ENCODE measurements around the gene DSCAML1.
A peak's percentile ranks its signal among the peaks of the same experiment; 100 is the strongest.
"Not testable (repeated sequence)": the region's sequence is repeated elsewhere in the genome, so short reads cannot be mapped to it uniquely, and the experiment has no call there.

The DSCAML1 gene

GRCh38 chr11:117410861-117411710 is 385.9 kb downstream of the DSCAML1 start:
- no peak overlapping the region for H3K4me3 ChIP-seq
- no peak overlapping the region for H3K4me2 ChIP-seq
- H3K27ac ChIP-seq = no peak overlapping the region
- H3K27me3 ChIP-seq = no peaks in the 10 kb centered on the region
- H3K9ac ChIP-seq = no peak overlapping the region
- no peaks in the 10 kb centered on the region; a peak in 1 of 22 replicates for H4K20me1 ChIP-seq
- TF ChIP-seq Cebpa-rat (IDR thresholded peaks at IDR 0.05) = no peak
- H3K9me3 ChIP-seq (replicated peaks in 1 of 11) = peaks cover 9 to 13% (median 10%) of the 10 kb centered on the region in 11 experiments
- peaks cover 0 to 15% (median 6%) of the 10 kb centered on the region in 10 experiments; a peak in 8 of 20 replicates for H3K4me1 ChIP-seq
- H3K36me3 ChIP-seq = peaks cover 25 to 65% (median 38%) of the 10 kb centered on the region in 11 experiments

DNA sequence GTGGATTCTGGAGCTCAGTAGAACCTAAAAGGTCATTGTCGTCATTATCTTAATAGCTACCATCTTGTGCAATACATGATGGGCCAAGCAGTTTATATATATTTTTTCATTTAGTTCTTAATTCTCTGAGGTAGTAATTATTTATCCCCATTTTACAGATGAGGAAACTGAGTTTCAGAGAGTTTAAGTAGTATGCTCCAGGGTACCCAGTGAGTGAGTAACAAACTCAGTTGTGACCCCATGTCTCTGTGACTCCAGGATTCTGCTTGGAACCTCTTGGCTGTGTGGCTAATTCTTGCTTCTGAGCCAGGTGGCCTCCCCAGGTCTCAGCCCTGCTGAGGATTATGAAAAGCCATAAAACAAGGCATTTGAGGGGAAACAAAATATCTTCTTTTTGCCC is 386.8 kb downstream of the DSCAML1 start:
- Histone ChIP-seq H3K27me3 (no peaks in the 10 kb centered on the region), H3K9me3 (replicated peaks in 1 of 11) (peaks cover 18 to 22% (median 19%) of the 10 kb centered on the region in 11 experiments), H3K9ac (no peak overlapping the region), H4K20me1 (no peaks in the 10 kb centered on the region; a peak in 1 of 22 replicates), H3K4me3 (no peak overlapping the region), H3K4me2 (no peak overlapping the region), H3K36me3 (peaks cover 34 to 73% (median 46%) of the 10 kb centered on the region in 11 experiments), H3K27ac (no peak overlapping the region), H3K4me1 (peaks cover 0 to 15% (median 6%) of the 10 kb centered on the region in 10 experiments; a peak in 8 of 20 replicates)
- no peak for TF ChIP-seq Cebpa-rat (IDR thresholded peaks at IDR 0.05)

DNA sequence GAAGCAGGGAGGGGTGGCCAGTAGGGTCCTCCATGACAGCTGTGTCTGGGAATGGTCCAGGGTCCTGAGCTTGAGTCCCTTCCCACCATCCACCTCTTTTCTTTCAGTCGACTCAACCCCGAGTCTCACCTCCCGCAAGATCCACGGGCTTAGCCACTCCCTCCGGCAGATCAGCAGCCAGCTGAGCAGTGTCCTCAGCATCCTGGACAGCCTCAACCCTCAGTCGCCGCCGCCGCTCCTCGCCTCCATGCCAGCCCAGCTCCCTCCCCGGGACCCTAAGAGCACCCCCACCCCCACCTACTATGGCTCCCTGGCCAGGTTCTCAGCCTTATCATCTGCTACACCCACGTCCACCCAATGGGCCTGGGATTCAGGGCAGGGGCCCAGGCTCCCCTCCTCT is 387.5 kb downstream of the DSCAML1 start:
- peaks cover 25 to 29% (median 26%) of the 10 kb centered on the region in 11 experiments for H3K9me3 ChIP-seq (replicated peaks in 1 of 11)
- no peak overlapping the region for H3K4me3 ChIP-seq
- H3K4me1 ChIP-seq = peaks cover 0 to 15% (median 6%) of the 10 kb centered on the region in 10 experiments; a peak in 8 of 20 replicates
- no peak overlapping the region for H3K27ac ChIP-seq
- no peaks in the 10 kb centered on the region for H3K27me3 ChIP-seq
- H3K4me2 ChIP-seq = peak overlapping the region in 2 of 11 experiments; percentile 14 to 48; a peak in 3 of 22 replicates
- H4K20me1 ChIP-seq = no peaks in the 10 kb centered on the region; a peak in 1 of 22 replicates
- H3K9ac ChIP-seq = no peak overlapping the region
- TF ChIP-seq Cebpa-rat (IDR thresholded peaks at IDR 0.05) = no peak
- peaks cover 41 to 80% (median 53%) of the 10 kb centered on the region in 11 experiments for H3K36me3 ChIP-seq

DNA sequence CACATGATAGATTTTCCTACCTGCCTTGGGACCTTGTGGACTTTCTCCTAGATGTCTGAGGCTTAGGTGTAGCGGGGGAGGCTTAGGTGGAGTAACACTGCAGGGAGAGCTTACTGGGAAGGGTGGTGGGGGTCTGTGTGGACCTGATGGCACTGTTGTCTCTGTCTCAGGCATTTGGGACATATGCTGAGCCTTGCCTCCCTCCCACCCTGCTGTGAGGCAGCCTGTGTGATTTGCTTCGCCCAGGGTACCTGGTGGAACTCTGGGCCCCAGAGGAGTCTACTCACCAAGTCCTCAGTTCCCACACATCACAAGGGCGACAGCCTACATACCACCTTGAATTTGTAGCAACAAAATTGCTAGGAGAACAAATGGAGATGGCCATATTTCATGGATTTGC is 388.7 kb downstream of the DSCAML1 start:
- Histone ChIP-seq H3K27me3 (no peaks in the 10 kb centered on the region), H3K9ac (no peak overlapping the region), H3K27ac (no peak overlapping the region), H3K36me3 (peaks cover 44 to 86% (median 59%) of the 10 kb centered on the region in 11 experiments), H3K4me2 (no peak overlapping the region), H3K9me3 (replicated peaks in 1 of 11) (peaks cover 29 to 35% (median 33%) of the 10 kb centered on the region in 11 experiments), H4K20me1 (no peaks in the 10 kb centered on the region), H3K4me1 (peaks cover 0 to 15% (median 6%) of the 10 kb centered on the region in 10 experiments; a peak in 8 of 20 replicates), H3K4me3 (no peak overlapping the region)
- TF ChIP-seq Cebpa-rat (IDR thresholded peaks at IDR 0.05) = no peak

DNA sequence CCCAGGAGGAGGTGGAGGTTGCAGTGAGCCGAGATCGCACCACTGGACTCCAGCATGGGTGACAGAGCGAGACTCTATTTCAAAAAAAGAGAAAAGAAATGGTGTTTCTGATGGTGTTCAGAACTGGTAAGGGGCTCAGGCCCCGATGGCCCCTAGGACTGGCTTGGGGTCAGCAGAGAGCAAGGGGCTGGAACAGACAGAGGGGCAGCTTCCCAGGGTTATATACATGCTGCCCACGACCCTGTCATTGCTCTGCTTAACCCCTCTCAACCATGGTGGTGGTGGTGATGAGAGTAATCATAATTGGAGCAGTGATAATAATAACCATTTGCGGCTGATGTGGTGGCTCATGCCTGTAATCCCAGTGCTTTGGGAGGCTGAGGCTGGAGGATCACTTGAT is 390.0 kb downstream of the DSCAML1 start:
- Histone ChIP-seq H3K9ac (no peak overlapping the region), H3K9me3 (replicated peaks in 1 of 11) (peaks cover 29 to 41% (median 33%) of the 10 kb centered on the region in 11 experiments), H3K4me3 (no peak overlapping the region), H3K36me3 (peaks cover 44 to 89% (median 65%) of the 10 kb centered on the region in 11 experiments), H3K27ac (no peak overlapping the region), H4K20me1 (no peaks in the 10 kb centered on the region), H3K27me3 (no peaks in the 10 kb centered on the region), H3K4me2 (no peak overlapping the region), H3K4me1 (peaks cover 0 to 9% (median 2%) of the 10 kb centered on the region in 10 experiments; a peak in 8 of 20 replicates)
- TF ChIP-seq Cebpa-rat (IDR thresholded peaks at IDR 0.05) = no peak

DNA sequence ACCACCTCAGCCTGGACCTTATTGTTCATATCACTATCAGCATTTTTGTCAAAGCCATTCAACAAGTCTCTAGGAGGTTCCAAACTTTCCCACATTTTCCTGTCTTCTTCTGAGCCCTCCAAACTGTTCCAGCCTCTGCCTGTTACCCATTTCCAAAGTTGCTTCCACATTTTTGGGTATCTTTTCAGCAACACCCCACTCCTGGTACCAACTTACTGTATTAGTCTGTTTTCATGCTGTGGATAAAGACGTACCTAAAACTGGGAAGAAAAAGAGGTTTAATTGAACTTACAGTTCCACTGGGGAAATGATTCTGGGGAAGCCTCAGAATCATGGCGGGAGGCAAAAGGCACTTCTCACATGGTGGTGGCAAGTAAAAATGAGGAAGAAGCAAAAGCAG is 391.1 kb downstream of the DSCAML1 start:
- H3K4me3 ChIP-seq, H3K4me1 ChIP-seq, H3K9ac ChIP-seq, H3K27ac ChIP-seq, H3K27me3 ChIP-seq, H3K4me2 ChIP-seq, H4K20me1 ChIP-seq: not testable (repeated sequence)
- peaks cover 29 to 41% (median 33%) of the 10 kb centered on the region in 11 experiments for H3K9me3 ChIP-seq (replicated peaks in 1 of 11)
- H3K36me3 ChIP-seq = peaks cover 44 to 88% (median 65%) of the 10 kb centered on the region in 11 experiments

- H4K20me1 ChIP-seq, H3K4me3 ChIP-seq, H3K27me3 ChIP-seq, H3K27ac ChIP-seq, H3K4me2 ChIP-seq, H3K9ac ChIP-seq: not testable (repeated sequence)
- H3K36me3 ChIP-seq = peaks cover 34 to 68% (median 53%) of the 10 kb centered on the region in 11 experiments
- peaks cover 0 to 14% (median 0%) of the 10 kb centered on the region in 10 experiments; a peak in 3 of 20 replicates for H3K4me1 ChIP-seq
- peaks cover 29 to 45% (median 35%) of the 10 kb centered on the region in 11 experiments for H3K9me3 ChIP-seq (replicated peaks in 1 of 11)
Measured at GRCh38 chr11:117399100-117399840, 397.7 kb downstream of the DSCAML1 start.

- not testable (repeated sequence) for H3K27ac ChIP-seq, H3K9ac ChIP-seq, H3K27me3 ChIP-seq, H4K20me1 ChIP-seq, H3K4me2 ChIP-seq
- Histone ChIP-seq H3K4me3 (peak overlapping the region in 3 of 10 experiments; percentile 17 to 21 (median 17); a peak in 2 of 20 replicates), H3K4me1 (peaks cover 0 to 14% (median 0%) of the 10 kb centered on the region in 10 experiments; a peak in 3 of 20 replicates), H3K9me3 (replicated peaks in 1 of 11) (peaks cover 24 to 41% (median 30%) of the 10 kb centered on the region in 11 experiments), H3K36me3 (peaks cover 35 to 68% (median 57%) of the 10 kb centered on the region in 11 experiments)
Measured at GRCh38 chr11:117398618-117399017, 398.4 kb downstream of the DSCAML1 start.

DNA sequence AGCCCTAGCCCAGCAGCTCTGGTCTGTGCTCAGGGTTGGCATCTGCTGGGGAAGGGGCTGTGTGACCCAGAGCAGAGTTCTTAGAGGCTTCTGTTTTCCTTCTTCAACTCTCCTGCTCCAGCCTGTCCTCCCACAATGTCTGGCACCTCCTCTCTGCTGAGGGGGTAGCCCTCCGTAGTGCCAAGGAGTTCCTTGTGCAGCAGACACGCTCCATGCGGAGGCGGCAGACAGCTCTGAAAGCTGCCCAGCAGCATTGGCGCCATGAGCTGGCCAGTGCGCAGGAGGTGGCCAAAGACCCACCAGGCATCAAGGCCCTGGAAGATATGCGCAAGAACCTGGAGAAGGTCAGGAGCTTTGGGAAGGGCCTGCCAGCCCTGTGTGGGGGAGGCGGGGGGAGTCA is 400.0 kb downstream of the DSCAML1 start:
- H3K27ac ChIP-seq = no peak overlapping the region
- H4K20me1 ChIP-seq = peaks cover 0 to under 1% (median 0%) of the 10 kb centered on the region in 11 experiments; a peak in 1 of 22 replicates
- no peak overlapping the region for H3K4me3 ChIP-seq
- no peak for TF ChIP-seq Cebpa-rat (IDR thresholded peaks at IDR 0.05)
- no peaks in the 10 kb centered on the region for H3K27me3 ChIP-seq
- peaks cover 24 to 34% (median 29%) of the 10 kb centered on the region in 11 experiments for H3K9me3 ChIP-seq (replicated peaks in 1 of 11)
- no peak overlapping the region for H3K9ac ChIP-seq
- no peak overlapping the region for H3K4me2 ChIP-seq
- H3K36me3 ChIP-seq = peaks cover 47 to 71% (median 68%) of the 10 kb centered on the region in 11 experiments
- H3K4me1 ChIP-seq = peaks cover 0 to 14% (median 0%) of the 10 kb centered on the region in 10 experiments; a peak in 3 of 20 replicates
